IMR-90 (cell line): ENCODE data around the gene KCNMA1. TPM values are rescaled to one million over a fixed set of nuclear protein-coding genes. Genes with fewer than 3 reads are reported as not detected.

ENCODE experiments used
- ATAC-seq: fragments of 200-7000 bp; cut with Tn5 transposase; 2 replicates; pipeline ENCODE4 v1.9.1; 2020; ENCODE audit warnings: low read depth, mild to moderate bottlenecking, moderate library complexity
- BruUV-seq: library from RNA; stranded (reverse); fragments of 400-500 nt; replicated peaks from 2 replicates; lab custom pipeline; 2021; lab: Mats Ljungman, UMichigan
- CTCF ChIA-PET: fragments of 300-600 bp; formaldehyde crosslinking; extraction: SDS; loops from one replicate; lab custom pipeline; 2021; ENCODE audit warnings: antibody characterized with exemption; lab: Yijun Ruan, JAX
- POLR2A ChIA-PET: fragments of 300-600 bp; sonication (Branson Sonifier 250); formaldehyde crosslinking; loops from one replicate; lab custom pipeline; 2022; ENCODE audit warnings: antibody characterized with exemption; ENCODE audit not compliant: unreplicated experiment; lab: Charles Lee
- DNase-seq: peaks from one replicate; pipeline ENCODE4 v3.0.0; 2013
- H2AFZ ChIP-seq: replicated peaks from 2 replicates; pipeline ENCODE3; 2013; ENCODE audit warnings: low read length, mild to moderate bottlenecking; ENCODE audit not compliant: poor library complexity
- H2AK5ac ChIP-seq: 2 replicates; pipeline ENCODE4 v1.6.1; 2013; ENCODE audit warnings: low read depth, low read length, inconsistent platforms
- H2AK9ac ChIP-seq: replicated peaks from 2 replicates; pipeline ENCODE3; 2013; ENCODE audit warnings: mild to moderate bottlenecking, low read depth, low read length, moderate library complexity; ENCODE audit not compliant: poor library complexity
- H2BK120ac ChIP-seq: 2 replicates; pipeline ENCODE4 v1.6.1; 2013; ENCODE audit warnings: low read depth, low read length, inconsistent platforms
- H2BK15ac ChIP-seq: 3 replicates; pipeline ENCODE4 v1.6.1; 2013; ENCODE audit warnings: low read depth, low read length, inconsistent platforms
- H2BK20ac ChIP-seq: 2 replicates; pipeline ENCODE4 v1.6.1; 2013; ENCODE audit warnings: low read depth, mild to moderate bottlenecking, inconsistent platforms, low read length, moderate library complexity
- H2BK5ac ChIP-seq: 2 replicates; pipeline ENCODE4 v1.6.1; 2013; ENCODE audit warnings: mild to moderate bottlenecking, low read depth, low read length, inconsistent platforms; ENCODE audit not compliant: poor library complexity, severe bottlenecking
- H3K14ac ChIP-seq: replicated peaks from 2 replicates; pipeline ENCODE4 v1.6.1; 2013; ENCODE audit warnings: low read depth, low read length, inconsistent platforms
- H3K18ac ChIP-seq: 2 replicates; pipeline ENCODE4 v1.6.1; 2013; ENCODE audit warnings: low read depth, low read length, control low read depth
- H3K23ac ChIP-seq: 2 replicates; pipeline ENCODE4 v1.6.1; 2013; ENCODE audit warnings: low read depth, low read length, inconsistent platforms
- H3K27ac ChIP-seq: 2 replicates; pipeline ENCODE4 v1.5.1; 2013; ENCODE audit warnings: mild to moderate bottlenecking, control low read depth, low read length; ENCODE audit not compliant: insufficient read depth
- H3K27me3 ChIP-seq: 2 replicates; pipeline ENCODE4 v1.6.1; 2013; ENCODE audit warnings: low read length; ENCODE audit not compliant: control insufficient read depth, insufficient read depth
- H3K36me3 ChIP-seq: 2 replicates; pipeline ENCODE4 v1.6.1; 2013; ENCODE audit warnings: low read length, mixed read lengths; ENCODE audit not compliant: control insufficient read depth, insufficient read depth
- H3K4ac ChIP-seq: 2 replicates; pipeline ENCODE4 v1.6.1; 2013; ENCODE audit warnings: low read depth, low read length, inconsistent platforms
- H3K4me1 ChIP-seq: 2 replicates; pipeline ENCODE4 v1.6.1; 2013; ENCODE audit warnings: low read length, mixed read lengths; ENCODE audit not compliant: control insufficient read depth, insufficient read depth
- H3K4me2 ChIP-seq: 2 replicates; pipeline ENCODE4 v1.6.1; 2013; ENCODE audit warnings: low read depth, mild to moderate bottlenecking, control low read depth, low read length, moderate library complexity
- H3K4me3 ChIP-seq: 2 replicates; pipeline ENCODE4 v1.5.1; 2013; ENCODE audit warnings: low read depth, mild to moderate bottlenecking, control low read depth, low read length, moderate library complexity; ENCODE audit not compliant: insufficient read depth
- H3K56ac ChIP-seq: 2 replicates; pipeline ENCODE4 v1.6.1; 2013; ENCODE audit warnings: low read length, inconsistent platforms; ENCODE audit not compliant: insufficient read depth; ENCODE audit errors: extremely low read depth
- H3K79me1 ChIP-seq, 2 experiments: 2 replicates each; pipeline ENCODE4 v1.6.1; 2013; ENCODE audit warnings: low read length in 2 of 2, inconsistent platforms in 1 of 2, low read depth in 1 of 2
- H3K9ac ChIP-seq: 2 replicates; pipeline ENCODE4 v1.6.1; 2013; ENCODE audit warnings: low read depth, low read length, control low read depth
- H3K9me1 ChIP-seq: 2 replicates; pipeline ENCODE4 v1.6.1; 2013; ENCODE audit warnings: low read length, inconsistent platforms; ENCODE audit not compliant: insufficient read depth
- H3K9me3 ChIP-seq: 2 replicates; pipeline ENCODE4 v1.6.1; 2013; ENCODE audit warnings: low read length; ENCODE audit not compliant: control insufficient read depth, insufficient read depth
- H4K20me1 ChIP-seq: 2 replicates; pipeline ENCODE4 v1.6.1; 2013; ENCODE audit warnings: low read length, inconsistent platforms; ENCODE audit not compliant: insufficient read depth
- H4K5ac ChIP-seq: 2 replicates; pipeline ENCODE4 v1.6.1; 2013; ENCODE audit warnings: mild to moderate bottlenecking, low read depth, low read length, control low read depth
- H4K8ac ChIP-seq, 2 experiments: 2 replicates each; pipeline ENCODE4 v1.6.1; 2013; ENCODE audit warnings: low read depth in 2 of 2, low read length in 2 of 2, control low read depth in 1 of 2, inconsistent platforms in 1 of 2
- H4K91ac ChIP-seq: 2 replicates; pipeline ENCODE4 v1.6.1; 2013; ENCODE audit warnings: low read depth, low read length, inconsistent platforms; ENCODE audit not compliant: insufficient read depth
- BHLHE40 ChIP-seq: fragments of 150-350 bp; IDR thresholded peaks from 2 replicates; pipeline ENCODE4 v1.6.1; 2016; ENCODE audit warnings: mild to moderate bottlenecking, low read depth, low read length
- CEBPB ChIP-seq: IDR thresholded peaks from 2 replicates; pipeline ENCODE4 v1.6.1; 2012; ENCODE audit warnings: low read depth, low read length, improper control_type of control experiment
- FOS ChIP-seq: fragments of 150-350 bp; IDR thresholded peaks from 2 replicates; pipeline ENCODE4 v1.6.1; 2016; ENCODE audit warnings: low read depth, low read length
- MAZ ChIP-seq: IDR thresholded peaks from 2 replicates; pipeline ENCODE4 v1.6.1; 2012; ENCODE audit warnings: low read depth, mild to moderate bottlenecking, low read length, improper control_type of control experiment, moderate library complexity, borderline replicate concordance
- MXI1 ChIP-seq: IDR thresholded peaks from 2 replicates; pipeline ENCODE4 v1.6.1; 2012; ENCODE audit warnings: low read depth, mild to moderate bottlenecking, low read length, moderate library complexity, borderline replicate concordance
- NFE2L2 ChIP-seq: fragments of 150-350 bp; IDR thresholded peaks from 2 replicates; pipeline ENCODE4 v1.6.1; 2016; ENCODE audit warnings: low read depth, mild to moderate bottlenecking, low read length
- POLR2A ChIP-seq: IDR thresholded peaks from 2 replicates; pipeline ENCODE4 v1.6.1; 2012; ENCODE audit warnings: mild to moderate bottlenecking, low read depth, low read length
- RAD21 ChIP-seq: IDR thresholded peaks from 2 replicates; pipeline ENCODE4 v1.6.1; 2012; ENCODE audit warnings: low read length, improper control_type of control experiment
- RCOR1 ChIP-seq: IDR thresholded peaks from 2 replicates; pipeline ENCODE4 v1.6.1; 2012; ENCODE audit warnings: mild to moderate bottlenecking, low read length, improper control_type of control experiment; ENCODE audit not compliant: insufficient replicate concordance
- RFX5 ChIP-seq: IDR thresholded peaks from 2 replicates; pipeline ENCODE4 v1.8.0; 2012; ENCODE audit warnings: low read depth, mild to moderate bottlenecking, low read length, moderate library complexity
- SMC3 ChIP-seq: fragments of 150-350 bp; IDR thresholded peaks from 2 replicates; pipeline ENCODE4 v1.6.1; 2016; ENCODE audit warnings: low read depth, mild to moderate bottlenecking, antibody characterized with exemption, low read length, moderate library complexity
- WGBS, 2 experiments: methylation state at CpG; one replicate each; pipeline versions ENCODE4 v1.1.5 to v1.1.7; 2013; ENCODE audit warnings: missing lambda C conversion rate in 2 of 2; ENCODE audit not compliant: insufficient read length in 1 of 2; ENCODE audit errors: extremely low coverage in 2 of 2; 5-methylcytosine and 5-hydroxymethylcytosine counted together
- dilution Hi-C: fragments of 300-500 bp; cut with HindIII; formaldehyde crosslinking; loops from one replicate; pipeline ENCODE4 v1.14.3; 2018; ENCODE audit warnings: low sequenced_read_pairs; ENCODE audit not compliant: unreplicated experiment
- in situ Hi-C: fragments of 300-500 bp; cut with MboI; formaldehyde crosslinking; loops from 3 replicates; pipeline ENCODE4 v1.14.3; 2019; ENCODE audit warnings: low sequenced_read_pairs, inconsistent platforms, mixed read lengths
- intact Hi-C: fragments of 100-400 bp; cut with micrococcal nuclease; formaldehyde crosslinking; loops from 2 replicates; pipeline ENCODE4 v1.10.0; 2022
- polyA plus RNA-seq, 3 experiments: library from polyadenylated mRNA; depleted of rRNA; stranded (reverse); fragments of >200 nt; gene quantifications; 2 replicates each; pipeline ENCODE4 v1.2.3, GENCODE V29; 2012; ENCODE audit warnings: low replicate concordance in 1 of 3
- total RNA-seq: library from RNA; depleted of rRNA; stranded (reverse); fragments of >200 nt; gene quantifications from 2 replicates; pipeline ENCODE4 v1.2.3, GENCODE V29; 2012
- TF ChIP-seq, protein P1 (sequence below): fragments of 150-350 bp; IDR thresholded peaks from 2 replicates; pipeline ENCODE4 v1.6.1; 2017; ENCODE audit warnings: mild to moderate bottlenecking, antibody characterized with exemption, low read length, low read depth
- TF ChIP-seq, protein P2 (sequence below): fragments of 150-350 bp; IDR thresholded peaks from 2 replicates; pipeline ENCODE4 v1.6.1; 2016; ENCODE audit warnings: low read depth, mild to moderate bottlenecking, low read length, moderate library complexity, borderline replicate concordance
- TF ChIP-seq, protein P3 (sequence below): conservative IDR thresholded peaks from 2 replicates; pipeline ENCODE4 v1.5.1; 2012; ENCODE audit warnings: mild to moderate bottlenecking, low read depth, low read length, improper control_type of control experiment

KCNMA1 gene
- total and polyA plus RNA-seq, 2 of the 4 experiments (the other 2 are of a cell fraction): 25.6 to 29.6 TPM

DNA sequence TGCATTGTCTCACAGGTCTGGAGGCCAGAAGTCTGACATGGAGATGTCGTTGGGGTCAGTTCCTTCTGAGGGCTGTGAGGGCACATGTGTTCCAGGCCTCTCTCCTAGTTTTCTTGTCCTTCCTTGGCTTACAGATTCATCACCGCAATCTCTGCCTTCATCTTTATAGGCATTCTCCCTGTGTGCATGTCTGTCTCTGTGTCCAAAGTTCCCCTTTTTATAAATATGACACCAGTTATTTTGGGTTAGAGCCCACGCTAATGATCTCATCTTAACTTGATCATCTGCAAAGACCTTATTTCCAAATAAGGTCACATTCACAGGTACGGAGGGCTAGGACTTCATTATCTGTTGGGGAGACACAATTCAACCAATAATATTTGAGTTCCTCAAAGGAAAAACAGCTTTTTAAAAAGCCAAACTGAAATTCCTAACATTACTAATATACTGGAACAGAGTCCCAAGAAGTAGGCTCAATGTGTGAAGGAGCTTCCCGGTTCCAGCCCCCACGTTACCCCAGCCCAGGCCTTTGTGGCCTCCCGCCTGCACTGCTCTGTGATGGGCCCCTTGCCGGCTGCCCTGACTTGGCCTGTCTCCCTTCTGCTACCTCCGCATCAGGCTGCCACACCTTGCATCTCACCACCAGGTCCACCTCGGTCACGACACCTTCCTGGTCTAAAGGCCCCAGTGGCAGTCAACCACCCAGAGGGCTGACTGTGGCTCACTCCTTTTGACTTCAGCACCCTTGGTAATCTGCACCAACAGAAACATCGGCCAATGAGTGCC is 142.7 kb downstream of the KCNMA1 start:
- dilution Hi-C loops (no loop called here), intact Hi-C loops (loop anchor here (2.0 kb wide), 1 partner anchor 142 kb away; the partner anchor contains the start of gene KCNMA1), in situ Hi-C loops (no loop called here)
- Histone ChIP-seq H3K9me3 (no peaks in the 10 kb centered on the region), H2BK5ac (no peak overlapping the region), H3K27me3 (no peaks in the 10 kb centered on the region), H3K56ac (no peak overlapping the region), H2BK20ac (peak overlapping the region; percentile 39), H4K20me1 (no peaks in the 10 kb centered on the region), H3K27ac (no peak overlapping the region), H4K8ac (no peak overlapping the region), H3K9ac (no peak overlapping the region), H3K23ac (no peak overlapping the region), H2BK120ac (0 out of 2 replicates have a peak overlapping the region, but pooled peaks have one; percentile 46), H2AK9ac (peak overlapping the region; percentile 14), H3K79me1 (peaks cover 0 to 4% of the 10 kb centered on the region in 2 experiments; a peak in 1 of 4 replicates), H3K18ac (no peak overlapping the region), H3K9me1 (peaks cover 2% of the 10 kb centered on the region; the same call in 1 of the 2 replicates), H2BK15ac (no peak overlapping the region), H3K4ac (no peak overlapping the region), H3K36me3 (no peaks in the 10 kb centered on the region), H3K4me2 (no peak overlapping the region), H2AK5ac (0 out of 2 replicates have a peak overlapping the region, but pooled peaks have one; percentile 23), H4K5ac (no peak overlapping the region), H2AFZ (no peak overlapping the region), H3K4me1 (peaks cover 7% of the 10 kb centered on the region), H3K14ac (no peak overlapping the region), H4K91ac (no peak overlapping the region), H3K4me3 (no peak overlapping the region)
- 90% methylated on average over 2 of the region's 12 CpGs; no CpG with 5 or more reads in 1 of the 2 experiments for WGBS, 2 experiments
- ChIA-PET CTCF (interaction anchor here (1.1 kb wide), 2 partner anchors 9 to 66 kb away, joined by 3 read pairs; no protein-coding TSS in a partner anchor), POLR2A (no interaction called here)
- ATAC-seq (no peak), DNase-seq (no peak)
- no TSS peak for BruUV-seq
- TF ChIP-seq, protein P1, sequence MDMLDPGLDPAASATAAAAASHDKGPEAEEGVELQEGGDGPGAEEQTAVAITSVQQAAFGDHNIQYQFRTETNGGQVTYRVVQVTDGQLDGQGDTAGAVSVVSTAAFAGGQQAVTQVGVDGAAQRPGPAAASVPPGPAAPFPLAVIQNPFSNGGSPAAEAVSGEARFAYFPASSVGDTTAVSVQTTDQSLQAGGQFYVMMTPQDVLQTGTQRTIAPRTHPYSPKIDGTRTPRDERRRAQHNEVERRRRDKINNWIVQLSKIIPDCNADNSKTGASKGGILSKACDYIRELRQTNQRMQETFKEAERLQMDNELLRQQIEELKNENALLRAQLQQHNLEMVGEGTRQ: no peak
- no peak for TF ChIP-seq CEBPB
- TF ChIP-seq, protein P2, sequence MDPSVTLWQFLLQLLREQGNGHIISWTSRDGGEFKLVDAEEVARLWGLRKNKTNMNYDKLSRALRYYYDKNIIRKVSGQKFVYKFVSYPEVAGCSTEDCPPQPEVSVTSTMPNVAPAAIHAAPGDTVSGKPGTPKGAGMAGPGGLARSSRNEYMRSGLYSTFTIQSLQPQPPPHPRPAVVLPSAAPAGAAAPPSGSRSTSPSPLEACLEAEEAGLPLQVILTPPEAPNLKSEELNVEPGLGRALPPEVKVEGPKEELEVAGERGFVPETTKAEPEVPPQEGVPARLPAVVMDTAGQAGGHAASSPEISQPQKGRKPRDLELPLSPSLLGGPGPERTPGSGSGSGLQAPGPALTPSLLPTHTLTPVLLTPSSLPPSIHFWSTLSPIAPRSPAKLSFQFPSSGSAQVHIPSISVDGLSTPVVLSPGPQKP: no peak
- no peak for TF ChIP-seq FOS
- no peak for TF ChIP-seq RFX5
- no peak for TF ChIP-seq RAD21
- no peak for TF ChIP-seq POLR2A
- no peak for TF ChIP-seq SMC3
- TF ChIP-seq, protein P3, sequence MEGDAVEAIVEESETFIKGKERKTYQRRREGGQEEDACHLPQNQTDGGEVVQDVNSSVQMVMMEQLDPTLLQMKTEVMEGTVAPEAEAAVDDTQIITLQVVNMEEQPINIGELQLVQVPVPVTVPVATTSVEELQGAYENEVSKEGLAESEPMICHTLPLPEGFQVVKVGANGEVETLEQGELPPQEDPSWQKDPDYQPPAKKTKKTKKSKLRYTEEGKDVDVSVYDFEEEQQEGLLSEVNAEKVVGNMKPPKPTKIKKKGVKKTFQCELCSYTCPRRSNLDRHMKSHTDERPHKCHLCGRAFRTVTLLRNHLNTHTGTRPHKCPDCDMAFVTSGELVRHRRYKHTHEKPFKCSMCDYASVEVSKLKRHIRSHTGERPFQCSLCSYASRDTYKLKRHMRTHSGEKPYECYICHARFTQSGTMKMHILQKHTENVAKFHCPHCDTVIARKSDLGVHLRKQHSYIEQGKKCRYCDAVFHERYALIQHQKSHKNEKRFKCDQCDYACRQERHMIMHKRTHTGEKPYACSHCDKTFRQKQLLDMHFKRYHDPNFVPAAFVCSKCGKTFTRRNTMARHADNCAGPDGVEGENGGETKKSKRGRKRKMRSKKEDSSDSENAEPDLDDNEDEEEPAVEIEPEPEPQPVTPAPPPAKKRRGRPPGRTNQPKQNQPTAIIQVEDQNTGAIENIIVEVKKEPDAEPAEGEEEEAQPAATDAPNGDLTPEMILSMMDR: no peak
- TF ChIP-seq NFE2L2: no peak
- no peak for TF ChIP-seq MAZ
- TF ChIP-seq BHLHE40: no peak
- TF ChIP-seq MXI1: no peak
- no peak for TF ChIP-seq RCOR1
